Cardiac fibroblast (primary cell): Measurements from ENCODE around the gene DDAH1.
A peak's percentile ranks its signal among the peaks of the same experiment; 100 is the strongest.

Source experiments
- DNase-seq, 2 donors: peaks; one replicate each; pipeline versions ENCODE4 v3.0.0 to v3.0.0-alpha.2; 2010; ENCODE audit warnings: low read depth in 2 of 2
- H3K4me3 ChIP-seq, 2 donors: replicated peaks in 1 of 2; 1 replicate in 1 of 2; 2 replicates in 1 of 2; pipeline ENCODE4 v1.5.1; 2011; ENCODE audit warnings: low read depth in 2 of 2, low read length in 2 of 2, mild to moderate bottlenecking in 2 of 2, moderate library complexity in 1 of 2
- TF ChIP-seq, protein P1 (sequence below): IDR thresholded peaks from one replicate; pipeline ENCODE4 v1.5.1; 2011; ENCODE audit warnings: low read depth, mild to moderate bottlenecking, low read length, inconsistent platforms

DDAH1 gene

DNA sequence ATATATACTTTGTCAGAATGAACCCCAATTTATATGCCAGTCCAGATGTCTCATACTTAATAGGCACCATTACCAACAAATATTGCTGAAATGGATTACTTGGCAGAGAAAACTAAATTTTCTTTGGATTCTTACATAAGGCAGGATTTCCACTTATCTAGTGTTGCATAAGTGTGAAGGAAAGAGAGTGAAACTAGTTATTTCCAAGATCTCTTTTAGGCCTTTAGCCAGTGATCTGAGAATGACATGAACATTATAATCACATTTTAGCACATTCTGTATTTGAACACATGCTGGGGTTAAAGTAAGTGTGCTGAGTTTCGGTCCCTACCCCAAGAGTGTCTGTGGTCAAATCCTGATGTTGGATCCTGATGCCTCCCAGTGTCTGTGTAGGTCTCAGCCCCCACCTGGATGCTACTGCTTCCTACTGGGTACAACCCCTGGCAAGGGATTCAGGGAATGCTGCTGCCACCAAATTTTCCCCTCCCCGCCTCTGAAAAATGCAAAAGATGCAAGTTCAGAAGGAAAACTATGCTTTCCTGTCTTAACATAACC is 11.2 kb downstream of the DDAH1 start:
- TF ChIP-seq, protein P1, sequence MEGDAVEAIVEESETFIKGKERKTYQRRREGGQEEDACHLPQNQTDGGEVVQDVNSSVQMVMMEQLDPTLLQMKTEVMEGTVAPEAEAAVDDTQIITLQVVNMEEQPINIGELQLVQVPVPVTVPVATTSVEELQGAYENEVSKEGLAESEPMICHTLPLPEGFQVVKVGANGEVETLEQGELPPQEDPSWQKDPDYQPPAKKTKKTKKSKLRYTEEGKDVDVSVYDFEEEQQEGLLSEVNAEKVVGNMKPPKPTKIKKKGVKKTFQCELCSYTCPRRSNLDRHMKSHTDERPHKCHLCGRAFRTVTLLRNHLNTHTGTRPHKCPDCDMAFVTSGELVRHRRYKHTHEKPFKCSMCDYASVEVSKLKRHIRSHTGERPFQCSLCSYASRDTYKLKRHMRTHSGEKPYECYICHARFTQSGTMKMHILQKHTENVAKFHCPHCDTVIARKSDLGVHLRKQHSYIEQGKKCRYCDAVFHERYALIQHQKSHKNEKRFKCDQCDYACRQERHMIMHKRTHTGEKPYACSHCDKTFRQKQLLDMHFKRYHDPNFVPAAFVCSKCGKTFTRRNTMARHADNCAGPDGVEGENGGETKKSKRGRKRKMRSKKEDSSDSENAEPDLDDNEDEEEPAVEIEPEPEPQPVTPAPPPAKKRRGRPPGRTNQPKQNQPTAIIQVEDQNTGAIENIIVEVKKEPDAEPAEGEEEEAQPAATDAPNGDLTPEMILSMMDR, result no peak
- peak in 1 of 2 donors; percentile 51 for DNase-seq
- no peak overlapping the region for H3K4me3 ChIP-seq

DNA sequence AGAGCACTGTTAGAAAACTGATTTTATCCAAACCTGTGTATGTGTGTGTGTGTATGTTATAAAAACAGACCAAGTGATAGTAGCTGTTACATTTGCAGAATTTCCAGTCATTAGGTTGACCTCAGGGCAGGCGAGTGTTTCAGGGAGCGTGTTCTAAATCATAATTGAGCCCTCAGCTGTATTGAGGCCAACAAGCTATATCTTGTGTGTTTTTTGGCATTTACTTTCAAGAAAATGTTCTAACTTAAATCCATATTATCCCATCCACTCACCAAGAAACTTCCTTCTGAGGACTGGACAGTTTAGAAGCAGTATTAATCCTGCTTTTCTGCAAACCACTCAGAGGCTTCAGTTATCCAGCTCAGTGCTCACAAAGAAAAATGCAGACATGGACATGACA is 12.0 kb downstream of the DDAH1 start:
- TF ChIP-seq, protein P1, result no peak
- H3K4me3 ChIP-seq, result no peak overlapping the region
- no peak for DNase-seq

DNA sequence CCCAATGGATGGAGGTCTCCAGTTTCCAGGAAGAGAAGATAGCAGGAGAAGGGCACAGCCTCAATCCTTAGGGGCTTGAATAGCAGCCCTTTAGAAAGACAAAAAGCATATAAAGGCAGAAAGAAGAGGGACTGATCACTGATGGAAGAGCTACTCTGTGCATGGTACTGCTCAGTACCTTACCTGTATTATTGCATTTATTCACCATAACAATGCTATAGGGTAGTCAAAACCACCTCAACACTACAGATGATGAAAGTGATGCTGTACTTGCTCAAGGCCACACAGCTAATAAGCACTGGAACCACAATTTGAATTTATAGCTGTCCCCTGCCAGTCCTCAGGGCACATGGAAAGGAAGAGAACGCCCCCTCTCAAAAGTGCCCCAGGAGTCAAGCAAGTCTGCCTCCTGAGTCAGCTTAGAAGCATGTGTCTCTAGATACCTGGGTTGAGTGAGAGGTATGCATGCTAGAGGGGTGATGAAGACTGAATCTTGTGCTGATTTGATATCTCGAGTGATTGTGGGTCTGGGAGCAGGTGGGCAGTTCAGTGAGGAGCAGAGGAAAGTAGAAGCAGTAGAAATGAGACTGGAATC is 13.6 kb downstream of the DDAH1 start:
- no peak overlapping the region for H3K4me3 ChIP-seq
- DNase-seq, result no peak
- TF ChIP-seq, protein P1, result no peak

DNA sequence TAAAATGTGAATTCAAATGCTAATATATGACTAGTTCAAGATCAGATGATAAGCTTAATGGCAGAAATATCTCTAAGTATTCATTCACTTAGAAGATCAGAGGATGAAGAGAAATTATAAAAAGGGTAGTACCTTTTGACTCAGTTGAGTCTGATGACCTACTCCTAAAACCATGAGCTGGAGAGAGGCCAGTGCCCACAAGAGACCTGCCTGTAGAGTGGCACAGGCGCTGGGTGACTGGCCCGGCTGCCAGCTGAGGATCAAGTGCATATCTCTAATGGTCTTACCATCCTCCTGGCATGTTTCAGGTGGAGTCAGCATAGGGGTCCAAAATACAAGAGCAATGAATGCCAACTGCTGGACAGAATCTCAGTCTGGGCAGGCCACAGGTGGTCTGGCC is 14.1 kb downstream of the DDAH1 start:
- no peak for DNase-seq
- TF ChIP-seq, protein P1, result no peak
- H3K4me3 ChIP-seq, result no peak overlapping the region

DNA sequence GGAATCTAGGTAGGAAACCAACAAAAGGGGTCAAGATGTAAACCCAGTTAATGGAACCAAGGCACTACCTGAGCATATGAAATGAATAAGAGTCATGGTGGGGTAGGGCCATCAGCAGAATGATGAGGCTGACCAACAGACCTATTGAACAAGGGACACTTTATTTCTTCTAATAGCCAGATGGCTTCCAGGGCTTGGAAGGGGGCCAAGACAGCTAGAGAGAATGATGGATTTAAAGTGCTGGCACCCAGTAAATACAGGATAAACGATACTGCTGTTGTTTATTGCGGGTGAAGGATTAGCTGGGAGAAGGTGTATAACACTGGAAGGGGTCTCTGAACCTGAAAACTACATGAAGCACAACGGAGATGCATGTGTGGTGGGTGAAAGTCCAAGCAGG is 15.6 kb downstream of the DDAH1 start:
- no peak overlapping the region for H3K4me3 ChIP-seq
- DNase-seq, result no peak
- TF ChIP-seq, protein P1, result no peak

DNA sequence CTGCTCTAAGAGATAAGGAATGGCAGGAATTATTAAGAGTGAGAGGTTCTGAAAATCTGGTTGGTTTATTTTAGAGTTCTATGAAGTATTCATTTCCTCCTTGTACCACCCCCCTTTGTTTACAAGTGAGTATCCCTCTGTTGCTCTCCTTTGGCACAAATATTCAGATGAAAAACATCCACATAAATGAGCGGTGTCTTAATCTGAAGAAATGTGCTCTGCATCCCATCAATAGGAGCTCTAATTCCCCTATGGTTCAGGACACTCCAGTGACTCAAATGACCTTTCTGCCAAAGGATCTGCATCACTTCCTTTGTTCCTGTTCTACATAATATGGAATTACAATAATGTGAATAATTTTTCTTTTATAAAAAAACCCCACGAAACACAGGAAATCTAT is 16.6 kb downstream of the DDAH1 start:
- DNase-seq, result peak; percentile 84 to 89
- no peak overlapping the region for H3K4me3 ChIP-seq
- TF ChIP-seq, protein P1, result no peak
